ENCODE measurements around the gene INO80E. TPM values are rescaled to one million over a fixed set of nuclear protein-coding genes. Genes with fewer than 3 reads are reported as not detected.

The INO80E gene
- polyA plus RNA-seq, 1 donor from 2014 or later: 6.0 TPM

- Mint-ChIP-seq H3K9me3 (no peaks in the 10 kb centered on the region), H3K4me3 (peak overlapping the region; percentile 97 to 99 (median 98)), H3K36me3 (peaks cover 1% of the 10 kb centered on the region), H3K27ac (peak overlapping the region; percentile 97 to 98 (median 98)), H3K4me1 (peaks cover 16 to 32% (median 17%) of the 10 kb centered on the region in 3 donors), H3K27me3 (no peaks in the 10 kb centered on the region)
Measured at GRCh38 chr16:29994600-29995323, 1.3 kb upstream of the INO80E start.

- peaks cover 1% of the 10 kb centered on the region for H3K36me3 Mint-ChIP-seq
- H3K27ac Mint-ChIP-seq: peak within 1 kb of the TSS; percentile 97 to 98 (median 98)
- peaks cover 16 to 32% (median 17%) of the 10 kb centered on the region in 3 donors for H3K4me1 Mint-ChIP-seq
- peak within 1 kb of the TSS; percentile 97 to 99 (median 98) for H3K4me3 Mint-ChIP-seq
- H3K27me3 Mint-ChIP-seq: no peaks in the 10 kb centered on the region
- H3K9me3 Mint-ChIP-seq: no peaks in the 10 kb centered on the region
Measured at GRCh38 chr16:29995324-29995910, 624 bp upstream of the INO80E start, which contains the start of gene HIRIP3. TSS of gene HIRIP3 (minus strand) at chr16:29995617. CDS start at chr16:29995605, 12 bp downstream.

- Mint-ChIP-seq H3K27ac (peak overlapping the region; percentile 23 to 98 (median 97)), H3K27me3 (no peaks in the 10 kb centered on the region), H3K4me1 (peaks cover 16 to 32% (median 17%) of the 10 kb centered on the region in 3 donors), H3K4me3 (peak overlapping the region; percentile 97 to 99 (median 98)), H3K36me3 (peaks cover 1% of the 10 kb centered on the region), H3K9me3 (no peaks in the 10 kb centered on the region)
Measured at GRCh38 chr16:29996766-29997250, 767 bp downstream of the INO80E start.

- Mint-ChIP-seq H3K27me3 (no peaks in the 10 kb centered on the region), H3K4me1 (peaks cover 8 to 31% (median 17%) of the 10 kb centered on the region in 3 donors), H3K9me3 (no peaks in the 10 kb centered on the region), H3K27ac (no peak overlapping the region), H3K36me3 (peaks cover 1% of the 10 kb centered on the region), H3K4me3 (peak overlapping the region in 2 of 4 donors; percentile 11 to 78)
Measured at GRCh38 chr16:29999605-30000004, 3.6 kb downstream of the INO80E start.

DNA sequence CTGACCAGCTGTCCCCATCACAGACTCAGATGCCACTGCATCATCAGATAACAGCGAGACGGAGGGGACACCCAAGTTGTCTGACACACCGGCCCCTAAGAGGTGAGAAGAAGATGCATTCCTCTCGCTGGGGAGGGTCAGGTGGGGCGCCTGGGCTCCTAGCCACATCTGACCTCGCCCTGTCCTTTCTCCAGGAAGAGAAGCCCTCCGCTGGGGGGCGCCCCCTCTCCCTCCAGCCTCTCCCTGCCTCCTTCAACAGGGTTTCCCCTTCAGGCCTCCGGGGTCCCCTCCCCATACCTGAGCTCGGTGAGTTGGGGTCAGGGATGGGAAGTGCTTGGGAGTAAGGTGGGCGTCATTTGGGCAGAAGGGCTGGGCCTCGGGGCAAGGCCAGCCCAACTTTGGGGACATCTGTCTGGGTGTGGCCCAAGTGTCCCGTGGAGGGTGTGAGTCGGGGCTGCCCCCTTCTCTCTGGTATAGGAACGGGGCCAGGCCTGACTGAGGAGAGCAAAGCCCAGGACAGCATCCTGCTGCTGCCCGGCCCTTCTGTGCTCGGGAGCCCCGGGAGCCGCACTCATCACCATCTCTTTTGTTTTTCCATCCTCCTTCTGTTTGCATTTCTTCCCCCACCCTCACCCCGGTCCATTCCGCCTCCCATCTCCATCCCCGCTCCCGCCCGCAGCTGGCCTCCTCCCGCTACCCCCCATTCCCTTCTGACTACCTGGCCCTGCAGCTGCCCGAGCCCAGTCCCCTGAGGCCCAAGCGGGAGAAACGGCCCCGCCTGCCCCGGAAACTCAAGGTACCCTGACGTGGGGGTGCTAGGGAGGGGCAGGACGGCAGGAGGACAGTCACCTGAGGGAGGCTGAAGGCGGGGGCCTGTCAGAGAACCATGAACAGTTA lies 4.9 kb downstream of the INO80E start:
- Mint-ChIP-seq H3K27ac (no peak overlapping the region), H3K4me1 (peaks cover 6 to 20% (median 15%) of the 10 kb centered on the region in 3 donors), H3K9me3 (no peaks in the 10 kb centered on the region), H3K27me3 (no peaks in the 10 kb centered on the region), H3K36me3 (no peaks in the 10 kb centered on the region), H3K4me3 (no peak overlapping the region)

GRCh38 chr16:30002614-30003346 lies 6.7 kb downstream of the INO80E start:
- H3K27ac Mint-ChIP-seq: peak overlapping the region in 1 of 3 donors; percentile 93
- no peak overlapping the region for H3K4me3 Mint-ChIP-seq
- peaks cover 2% of the 10 kb centered on the region for H3K36me3 Mint-ChIP-seq
- H3K27me3 Mint-ChIP-seq: no peaks in the 10 kb centered on the region
- H3K9me3 Mint-ChIP-seq: no peaks in the 10 kb centered on the region
- peaks cover 0 to 10% (median 9%) of the 10 kb centered on the region in 3 donors for H3K4me1 Mint-ChIP-seq

DNA sequence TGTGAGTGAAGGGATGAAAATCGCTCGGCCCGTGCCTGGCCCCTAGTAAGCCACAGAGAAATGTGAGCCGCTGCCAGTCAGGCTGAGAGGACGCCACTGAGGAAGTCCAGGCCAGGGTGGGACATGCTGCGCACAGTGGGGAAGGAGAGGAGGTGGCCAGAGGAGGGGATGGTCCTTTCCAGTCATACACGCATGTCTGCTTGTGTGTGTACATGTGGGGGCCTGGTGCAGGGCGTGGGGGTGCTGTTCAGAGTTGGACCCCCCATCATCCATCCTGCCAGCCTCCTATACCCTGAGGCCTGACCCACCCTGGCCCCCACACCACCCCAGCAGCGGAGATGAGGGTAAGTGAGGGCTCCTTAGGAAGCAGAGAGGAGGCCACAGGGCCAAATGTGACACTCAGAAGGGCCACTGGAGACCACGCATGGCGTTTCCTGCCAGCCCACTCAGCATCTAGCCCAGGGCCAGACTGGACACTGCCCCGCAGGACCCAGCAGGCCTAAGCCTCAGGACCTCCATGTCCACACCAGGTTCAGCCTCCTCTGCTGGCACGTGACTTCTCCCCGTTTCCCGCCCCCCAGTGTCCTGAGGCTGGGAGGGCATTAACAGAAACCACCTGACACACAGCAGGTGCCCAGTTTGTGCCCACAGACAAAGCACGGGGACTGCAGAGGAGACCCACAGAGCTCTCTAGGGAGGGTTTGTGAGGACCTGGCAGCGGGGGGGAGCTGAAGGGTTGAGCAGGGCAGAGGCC lies 7.8 kb downstream of the INO80E start:
- H3K27ac Mint-ChIP-seq: peak overlapping the region in 1 of 3 donors; percentile 93
- no peaks in the 10 kb centered on the region for H3K9me3 Mint-ChIP-seq
- H3K4me3 Mint-ChIP-seq: no peak overlapping the region
- no peaks in the 10 kb centered on the region for H3K27me3 Mint-ChIP-seq
- H3K4me1 Mint-ChIP-seq: peaks cover 0 to 5% (median 5%) of the 10 kb centered on the region in 3 donors
- peaks cover 2% of the 10 kb centered on the region for H3K36me3 Mint-ChIP-seq

- Mint-ChIP-seq H3K9me3 (no peaks in the 10 kb centered on the region), H3K36me3 (peaks cover 2% of the 10 kb centered on the region), H3K4me1 (peaks cover 0 to 4% (median 2%) of the 10 kb centered on the region in 3 donors), H3K27me3 (peaks cover 1% of the 10 kb centered on the region), H3K4me3 (no peak overlapping the region), H3K27ac (no peak overlapping the region)
Measured at GRCh38 chr16:30004424-30004776, 8.4 kb downstream of the INO80E start.

DNA sequence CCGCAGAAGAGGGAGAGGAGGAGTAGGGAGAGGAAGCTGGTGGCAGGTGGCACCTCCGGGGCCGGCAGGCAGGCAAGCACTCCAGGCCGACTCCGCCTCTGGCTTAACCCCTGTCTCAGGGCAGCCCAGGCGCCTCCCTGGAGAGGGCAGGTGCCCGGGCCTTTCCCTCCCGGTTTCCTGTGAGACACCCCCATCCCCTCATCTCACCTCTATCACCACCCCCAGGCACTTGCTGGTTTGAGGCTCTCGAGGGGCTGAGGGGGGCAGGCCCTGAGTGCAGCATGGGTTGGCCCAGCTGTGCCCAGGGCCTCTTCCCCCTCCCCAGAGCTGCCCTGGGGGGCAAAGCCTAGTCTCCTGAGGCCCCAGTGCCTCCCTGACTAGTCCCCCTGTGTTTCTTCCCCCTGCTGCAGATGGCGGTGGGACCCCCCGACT lies 8.8 kb downstream of the INO80E start:
- H3K4me1 Mint-ChIP-seq: no peaks in the 10 kb centered on the region
- no peak overlapping the region for H3K4me3 Mint-ChIP-seq
- no peak overlapping the region for H3K27ac Mint-ChIP-seq
- H3K9me3 Mint-ChIP-seq: no peaks in the 10 kb centered on the region
- H3K27me3 Mint-ChIP-seq: peaks cover 4% of the 10 kb centered on the region
- H3K36me3 Mint-ChIP-seq: peaks cover 2% of the 10 kb centered on the region

DNA sequence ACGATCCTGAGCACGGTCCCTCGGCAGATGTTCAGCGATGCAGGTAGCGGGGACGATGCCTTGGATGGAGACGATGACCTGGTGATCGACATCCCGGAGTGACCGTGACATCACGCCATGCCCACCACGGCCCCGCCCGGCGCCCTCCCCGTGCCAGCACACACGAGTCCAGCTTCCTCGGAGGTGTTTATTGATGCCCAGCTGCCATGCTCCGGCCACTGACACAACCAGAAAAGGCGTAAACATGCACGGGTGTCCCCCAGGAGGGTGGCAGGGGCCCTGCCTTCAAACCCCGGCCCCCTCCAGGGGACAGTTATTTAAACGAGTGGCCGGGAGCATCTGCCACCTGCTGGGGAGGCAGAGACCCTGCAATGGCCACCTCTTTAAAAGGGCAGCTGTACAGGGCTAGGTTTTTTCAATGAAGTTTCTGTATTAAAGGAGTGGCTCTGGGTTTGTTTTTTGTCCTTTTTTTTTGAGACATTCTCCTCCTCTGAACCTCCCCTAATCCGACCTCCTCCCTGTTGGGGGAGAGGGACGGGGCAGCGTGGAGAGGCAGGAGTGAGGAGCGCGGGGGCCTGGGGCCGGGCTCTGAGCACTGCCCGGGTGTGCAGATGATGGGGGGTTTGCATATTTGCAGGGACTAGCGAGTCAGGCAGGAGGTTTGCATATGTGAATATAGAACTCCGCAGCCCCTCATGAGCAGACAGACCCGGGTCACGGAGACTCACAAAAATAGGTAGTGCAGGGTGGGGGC lies 9.5 kb downstream of the INO80E start:
- no peak overlapping the region for H3K27ac Mint-ChIP-seq
- no peaks in the 10 kb centered on the region for H3K9me3 Mint-ChIP-seq

GRCh38 chr16:30006095-30006473 lies 10.0 kb downstream of the INO80E start:
- Mint-ChIP-seq H3K27ac (no peak overlapping the region), H3K36me3 (peaks cover 2% of the 10 kb centered on the region), H3K4me1 (no peaks in the 10 kb centered on the region), H3K9me3 (no peaks in the 10 kb centered on the region), H3K4me3 (no peak overlapping the region), H3K27me3 (peaks cover 10% of the 10 kb centered on the region)

More for the DNA sequence above, 9.5 kb downstream of the INO80E start:
- peaks cover 9% of the 10 kb centered on the region for H3K27me3 Mint-ChIP-seq
- H3K4me1 Mint-ChIP-seq: no peaks in the 10 kb centered on the region
- H3K4me3 Mint-ChIP-seq: no peak overlapping the region
- peaks cover 2% of the 10 kb centered on the region for H3K36me3 Mint-ChIP-seq

- Mint-ChIP-seq H3K27me3 (peaks cover 13% of the 10 kb centered on the region), H3K4me3 (peak overlapping the region in 2 of 4 donors; percentile 17 to 84), H3K9me3 (no peaks in the 10 kb centered on the region), H3K4me1 (no peaks in the 10 kb centered on the region), H3K27ac (no peak overlapping the region), H3K36me3 (peaks cover 2% of the 10 kb centered on the region)
Measured at GRCh38 chr16:30006659-30007377, 10.8 kb downstream of the INO80E start.
